K562 (cell line): ENCODE data around the gene DDX39A. TPM values are rescaled to one million over a fixed set of nuclear protein-coding genes. Genes with fewer than 3 reads are reported as not detected.

Experiments
- CBFA2T3 ChIP-seq: fragments of 450-650 bp; IDR thresholded peaks from 2 replicates; pipeline ENCODE4 v1.6.1; 2017
- CREM ChIP-seq: IDR thresholded peaks from 2 replicates; pipeline ENCODE4 v1.6.1; 2014; ENCODE audit warnings: antibody characterized with exemption, low read depth
- ZNF408 ChIP-seq: fragments of 250-450 bp; sonication (Bioruptor Pico); IDR thresholded peaks from 2 replicates; pipeline ENCODE4 v1.4.0; 2020; ENCODE audit warnings: low read depth, mild to moderate bottlenecking, moderate library complexity
- polyA plus RNA-seq, 8 experiments: library from polyadenylated mRNA; depleted of rRNA in 4 of 8; stranded (reverse) in 5 of 8; unstranded in 3 of 8; fragments of >200 nt; fragmentation: Nextera tagmentation in 2 of 8; fragmentation: Illumina TruSeq in 1 of 8; extraction: Ambion mirVana in 2 of 8; extraction: Trizol in 1 of 8; gene quantifications; 2 replicates each; pipeline versions ENCODE4 v1.2.1 to v1.2.3, GENCODE V29; 2011 to 2014; ENCODE audit warnings: inconsistent platforms in 1 of 8, missing spikeins in 1 of 8
- total RNA-seq, 7 experiments: library from RNA; depleted of rRNA in 6 of 7; stranded (reverse); fragments of >200 nt in 6 of 7; fragmentation: Illumina TruSeq in 2 of 7; extraction: Trizol in 2 of 7; gene quantifications; 2 replicates each; pipeline versions ENCODE4 v1.2.1 to v1.2.3, GENCODE V29; 2011 to 2021; ENCODE audit warnings: low replicate concordance in 1 of 7
- TF ChIP-seq, protein P1 (sequence below), 2 experiments: fragments of 450-650 bp; formaldehyde crosslinking in 1 of 2; IDR thresholded peaks; 2 replicates each; pipeline versions ENCODE4 v1.4.0 to v1.6.1; 2014 to 2020; ENCODE audit warnings: mild to moderate bottlenecking in 2 of 2, borderline replicate concordance in 1 of 2, low read depth in 1 of 2

DDX39A gene
- total and polyA plus RNA-seq, 9 of the 15 experiments (the other 6 are each of a cell fraction or from before 2014, with no cell fraction given), result 90.3 to 250 (median 188) TPM

DNA sequence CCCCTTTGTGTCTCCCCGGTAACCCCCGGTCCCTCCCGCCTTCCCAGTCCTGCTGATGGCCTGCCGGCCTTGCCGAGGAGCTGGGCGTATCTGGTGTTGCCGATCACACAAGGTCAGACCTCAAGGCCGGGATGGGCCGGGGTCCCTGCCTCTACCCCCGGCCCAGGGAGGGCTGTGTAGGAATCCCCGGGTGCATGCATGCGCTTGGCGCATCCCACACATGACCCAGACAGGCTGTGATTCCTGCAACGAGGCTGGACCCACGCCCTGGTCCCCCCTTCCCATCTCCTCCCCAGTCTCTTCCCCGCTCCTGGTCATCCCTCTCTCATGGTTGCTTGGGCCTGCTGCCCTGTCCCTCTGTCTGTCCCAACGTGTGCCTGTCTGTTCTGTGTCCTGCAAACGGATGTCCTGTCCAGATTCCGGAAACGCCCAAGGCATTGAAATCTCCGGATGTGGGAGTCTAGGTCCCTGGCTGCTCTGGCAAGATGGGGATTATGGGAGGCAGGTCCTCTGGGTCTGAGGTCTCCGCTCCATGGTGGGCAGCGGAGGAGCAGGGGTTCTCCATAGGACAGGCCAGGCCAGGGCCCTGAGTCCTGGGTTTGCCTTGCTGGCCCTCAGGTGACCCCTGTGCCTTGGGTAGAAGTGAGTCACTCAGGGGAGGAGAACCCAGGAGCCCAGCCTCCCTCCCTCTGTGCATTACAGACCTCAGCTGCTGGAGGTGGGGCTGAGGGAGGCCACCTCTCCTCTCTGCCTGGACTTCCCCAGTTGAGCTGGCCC lies 15.6 kb upstream of the DDX39A start (continued):
- TF ChIP-seq, protein P1, sequence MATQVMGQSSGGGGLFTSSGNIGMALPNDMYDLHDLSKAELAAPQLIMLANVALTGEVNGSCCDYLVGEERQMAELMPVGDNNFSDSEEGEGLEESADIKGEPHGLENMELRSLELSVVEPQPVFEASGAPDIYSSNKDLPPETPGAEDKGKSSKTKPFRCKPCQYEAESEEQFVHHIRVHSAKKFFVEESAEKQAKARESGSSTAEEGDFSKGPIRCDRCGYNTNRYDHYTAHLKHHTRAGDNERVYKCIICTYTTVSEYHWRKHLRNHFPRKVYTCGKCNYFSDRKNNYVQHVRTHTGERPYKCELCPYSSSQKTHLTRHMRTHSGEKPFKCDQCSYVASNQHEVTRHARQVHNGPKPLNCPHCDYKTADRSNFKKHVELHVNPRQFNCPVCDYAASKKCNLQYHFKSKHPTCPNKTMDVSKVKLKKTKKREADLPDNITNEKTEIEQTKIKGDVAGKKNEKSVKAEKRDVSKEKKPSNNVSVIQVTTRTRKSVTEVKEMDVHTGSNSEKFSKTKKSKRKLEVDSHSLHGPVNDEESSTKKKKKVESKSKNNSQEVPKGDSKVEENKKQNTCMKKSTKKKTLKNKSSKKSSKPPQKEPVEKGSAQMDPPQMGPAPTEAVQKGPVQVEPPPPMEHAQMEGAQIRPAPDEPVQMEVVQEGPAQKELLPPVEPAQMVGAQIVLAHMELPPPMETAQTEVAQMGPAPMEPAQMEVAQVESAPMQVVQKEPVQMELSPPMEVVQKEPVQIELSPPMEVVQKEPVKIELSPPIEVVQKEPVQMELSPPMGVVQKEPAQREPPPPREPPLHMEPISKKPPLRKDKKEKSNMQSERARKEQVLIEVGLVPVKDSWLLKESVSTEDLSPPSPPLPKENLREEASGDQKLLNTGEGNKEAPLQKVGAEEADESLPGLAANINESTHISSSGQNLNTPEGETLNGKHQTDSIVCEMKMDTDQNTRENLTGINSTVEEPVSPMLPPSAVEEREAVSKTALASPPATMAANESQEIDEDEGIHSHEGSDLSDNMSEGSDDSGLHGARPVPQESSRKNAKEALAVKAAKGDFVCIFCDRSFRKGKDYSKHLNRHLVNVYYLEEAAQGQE (IDR thresholded peaks at IDR 0.05; ENCODE audit: borderline replicate concordance), result no peak
- TF ChIP-seq, protein P1 (CRISPR knock-in tag; IDR thresholded peaks at IDR 0.05; ENCODE audit: low read depth), result no peak
- TF ChIP-seq CBFA2T3 (peak; percentile 44; the same call in 1 of the 2 replicates), CREM (peak; percentile 41; the same call in 1 of the 2 replicates), ZNF408 (no peak)
